Kidney (tissue), 14 donors: ENCODE results near the gene SLC25A26. TPM values are rescaled to one million over a fixed set of nuclear protein-coding genes. Genes with fewer than 3 reads are reported as not detected.
"Not testable (repeated sequence)": the region's sequence is repeated elsewhere in the genome, so short reads cannot be mapped to it uniquely, and the experiment has no call there.

Experiments
- DNase-seq, 5 donors: peaks; one replicate each; pipeline ENCODE4 v3.0.0-alpha.2; 2013 to 2020
- FAIRE-seq: peaks from 2 replicates; lab custom pipeline; 2012; peaks lifted over from hg19 to GRCh38; lab: Jason Lieb, UNC
- H3K27ac ChIP-seq, 2 donors: one replicate each; pipeline ENCODE4 v1.7.0; 2013; ENCODE audit warnings: low read depth in 2 of 2, low read length in 2 of 2, inconsistent platforms in 1 of 2
- H3K27me3 ChIP-seq: one replicate; pipeline ENCODE4 v1.7.1; 2013; ENCODE audit warnings: low read length, inconsistent platforms; ENCODE audit not compliant: control insufficient read depth, insufficient read depth
- H3K36me3 ChIP-seq, 3 donors: one replicate each; pipeline versions ENCODE4 v1.7.0 to v1.7.1; 2013; ENCODE audit warnings: low read length in 3 of 3, control low read depth in 1 of 3, inconsistent platforms in 1 of 3; ENCODE audit not compliant: insufficient read depth in 3 of 3, control insufficient read depth in 2 of 3
- H3K4me1 ChIP-seq, 3 donors: one replicate each; pipeline versions ENCODE4 v1.7.0 to v1.7.1; 2013; ENCODE audit warnings: low read length in 3 of 3, inconsistent platforms in 1 of 3, low read depth in 1 of 3; ENCODE audit not compliant: control insufficient read depth in 2 of 3, insufficient read depth in 2 of 3
- H3K4me3 ChIP-seq, 3 donors: one replicate each; pipeline versions ENCODE4 v1.7.0 to v1.8.1; 2013; ENCODE audit warnings: low read length in 3 of 3, control low read depth in 1 of 3, inconsistent platforms in 1 of 3
- H3K9ac ChIP-seq, 3 donors: one replicate each; pipeline versions ENCODE4 v1.7.0 to v1.7.1; 2013; ENCODE audit warnings: low read length in 3 of 3, control low read depth in 1 of 3, inconsistent platforms in 1 of 3
- H3K9me3 ChIP-seq, 3 donors: one replicate each; pipeline versions ENCODE4 v1.7.0 to v1.7.1; 2013; ENCODE audit warnings: low read length in 3 of 3, control low read depth in 1 of 3, inconsistent platforms in 1 of 3; ENCODE audit not compliant: control insufficient read depth in 2 of 3, insufficient read depth in 1 of 3
- intact Hi-C: fragments of 100-400 bp; cut with DNase I; formaldehyde crosslinking; loops from one replicate; pipeline ENCODE4 v1.11.1; 2022
- polyA plus RNA-seq: library from polyadenylated mRNA; stranded (reverse); fragments of 350-450 nt; fragmentation: Illumina TruSeq; extraction: RNeasy Lipid Tissue Mini Kit (QIAGEN cat#74804); gene quantifications from one replicate; pipeline ENCODE4 v1.2.3, GENCODE V29; 2014; ENCODE audit warnings: low read depth, low replicate concordance; ENCODE audit not compliant: insufficient read depth
- total RNA-seq: library from RNA; stranded (reverse); fragmentation: NEBNext Ultra II Directional; extraction: Animal tissue kit (Norgen Biotek cat#: 25700); gene quantifications from one replicate; pipeline ENCODE4 v1.2.1, GENCODE V29; 2021
- TF ChIP-seq, protein P1 (sequence below): IDR thresholded peaks from 3 replicates; pipeline ENCODE4 v1.5.1; 2012; ENCODE audit warnings: mild to moderate bottlenecking, moderate library complexity, borderline replicate concordance; ENCODE audit not compliant: insufficient read depth; ENCODE audit errors: extremely low read depth
- donor health status: control.
- donor health status: control.
- donor health status: control.
- donor health status: control.
- donor health status: control.
- donor health status: DM: yes; HTN: yes; CAD: no.
- donor health status: Normal renal cell carcinoma (clear cell type).

SLC25A26 gene
- total and polyA plus RNA-seq, 2 donors from 2014 or later, result 23.9 to 25.4 TPM

GRCh38 chr3:66297260-66297873, 76.6 kb downstream of the SLC25A26 start:
- no peaks in the 10 kb centered on the region for H3K9me3 ChIP-seq
- H3K4me1 ChIP-seq, result peaks cover 0 to 6% (median 0%) of the 10 kb centered on the region in 3 donors
- peak in 2 of 5 donors; percentile 59 to 70 for DNase-seq
- H3K36me3 ChIP-seq, result no peaks in the 10 kb centered on the region
- no peaks in the 10 kb centered on the region for H3K27me3 ChIP-seq
- FAIRE-seq, result no peak
- intact Hi-C loops, result no loop called here
- TF ChIP-seq, protein P1, sequence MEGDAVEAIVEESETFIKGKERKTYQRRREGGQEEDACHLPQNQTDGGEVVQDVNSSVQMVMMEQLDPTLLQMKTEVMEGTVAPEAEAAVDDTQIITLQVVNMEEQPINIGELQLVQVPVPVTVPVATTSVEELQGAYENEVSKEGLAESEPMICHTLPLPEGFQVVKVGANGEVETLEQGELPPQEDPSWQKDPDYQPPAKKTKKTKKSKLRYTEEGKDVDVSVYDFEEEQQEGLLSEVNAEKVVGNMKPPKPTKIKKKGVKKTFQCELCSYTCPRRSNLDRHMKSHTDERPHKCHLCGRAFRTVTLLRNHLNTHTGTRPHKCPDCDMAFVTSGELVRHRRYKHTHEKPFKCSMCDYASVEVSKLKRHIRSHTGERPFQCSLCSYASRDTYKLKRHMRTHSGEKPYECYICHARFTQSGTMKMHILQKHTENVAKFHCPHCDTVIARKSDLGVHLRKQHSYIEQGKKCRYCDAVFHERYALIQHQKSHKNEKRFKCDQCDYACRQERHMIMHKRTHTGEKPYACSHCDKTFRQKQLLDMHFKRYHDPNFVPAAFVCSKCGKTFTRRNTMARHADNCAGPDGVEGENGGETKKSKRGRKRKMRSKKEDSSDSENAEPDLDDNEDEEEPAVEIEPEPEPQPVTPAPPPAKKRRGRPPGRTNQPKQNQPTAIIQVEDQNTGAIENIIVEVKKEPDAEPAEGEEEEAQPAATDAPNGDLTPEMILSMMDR, result no peak
- no peak overlapping the region for H3K27ac ChIP-seq
- H3K9ac ChIP-seq, result no peak overlapping the region
- H3K4me3 ChIP-seq, result no peak overlapping the region

DNA sequence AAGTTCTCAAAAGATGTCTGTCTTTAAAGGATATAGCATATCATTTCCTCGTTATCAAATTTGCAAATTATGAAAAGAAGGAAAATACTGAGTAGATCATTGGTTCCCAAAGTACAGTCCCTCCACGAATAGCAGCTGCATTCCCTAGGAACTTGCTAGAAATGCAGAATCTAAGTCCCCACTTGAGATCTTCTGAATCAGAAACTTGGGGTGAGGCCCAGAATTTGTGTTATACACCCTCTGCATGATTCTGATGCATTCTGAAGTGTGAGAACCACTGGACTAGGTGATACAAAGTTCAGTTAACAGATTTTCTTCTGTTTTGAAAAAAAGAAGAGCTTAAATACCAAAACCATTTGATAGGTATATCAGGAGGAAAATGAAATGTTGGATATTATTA, 77.1 kb downstream of the SLC25A26 start:
- Histone ChIP-seq H3K9me3 (no peaks in the 10 kb centered on the region), H3K27me3 (no peaks in the 10 kb centered on the region), H3K4me1 (peaks cover 0 to 6% (median 0%) of the 10 kb centered on the region in 3 donors), H3K9ac (no peak overlapping the region), H3K4me3 (no peak overlapping the region), H3K36me3 (no peaks in the 10 kb centered on the region), H3K27ac (no peak overlapping the region)
- DNase-seq (no peak), FAIRE-seq (no peak)
- TF ChIP-seq, protein P1, result no peak
- intact Hi-C loops, result no loop called here

GRCh38 chr3:66298591-66298990, 77.8 kb downstream of the SLC25A26 start:
- TF ChIP-seq, protein P1, result no peak
- Histone ChIP-seq H3K9me3 (no peaks in the 10 kb centered on the region), H3K36me3 (no peaks in the 10 kb centered on the region), H3K4me1 (peaks cover 0 to 6% (median 0%) of the 10 kb centered on the region in 3 donors), H3K27ac (no peak overlapping the region), H3K4me3 (no peak overlapping the region), H3K27me3 (no peaks in the 10 kb centered on the region), H3K9ac (no peak overlapping the region)
- intact Hi-C loops, result no loop called here
- peak in 2 of 5 donors; percentile 22 to 35 for DNase-seq
- FAIRE-seq, result no peak

DNA sequence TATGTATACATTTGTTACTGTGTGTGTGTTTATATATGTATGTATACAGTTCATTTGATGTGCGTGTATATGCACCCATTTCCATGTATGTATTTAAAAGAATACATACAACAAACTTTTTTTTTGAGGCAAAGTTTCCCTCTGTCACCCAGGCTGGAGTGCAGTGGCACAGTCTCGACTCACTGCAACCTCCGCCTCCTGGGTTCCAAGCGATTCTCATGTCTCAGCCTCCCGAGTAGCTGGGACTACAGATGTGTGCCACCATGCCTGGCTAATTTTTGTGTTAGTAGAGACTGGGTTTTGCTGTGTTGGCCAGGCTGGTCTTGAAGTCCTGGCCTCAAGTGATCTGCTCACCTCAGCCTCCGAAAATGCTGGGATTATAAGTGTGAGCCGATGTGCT, 78.3 kb downstream of the SLC25A26 start:
- FAIRE-seq, H3K4me1 ChIP-seq, H3K27ac ChIP-seq, intact Hi-C loops, H3K36me3 ChIP-seq, H3K9ac ChIP-seq, H3K9me3 ChIP-seq, H3K27me3 ChIP-seq, DNase-seq: not testable (repeated sequence)
- H3K4me3 ChIP-seq, result peak overlapping the region in 2 of 3 donors; percentile 49 to 55
